NCI-H1105 treated with DMSO at 0.1 percent for 48 hours (cell line): Measurements from ENCODE around the gene TNS3.

ENCODE experiments used
- DNase-seq: peaks from one replicate; lab custom pipeline; 2025; lab: John Stamatoyannopoulos, UW

TNS3 gene

GRCh38 chr7:47329320-47329926 is 252.5 kb downstream of the TNS3 start:
- DNase-seq: no peak

GRCh38 chr7:47328392-47329319 is 253.3 kb downstream of the TNS3 start:
- no peak for DNase-seq

DNA sequence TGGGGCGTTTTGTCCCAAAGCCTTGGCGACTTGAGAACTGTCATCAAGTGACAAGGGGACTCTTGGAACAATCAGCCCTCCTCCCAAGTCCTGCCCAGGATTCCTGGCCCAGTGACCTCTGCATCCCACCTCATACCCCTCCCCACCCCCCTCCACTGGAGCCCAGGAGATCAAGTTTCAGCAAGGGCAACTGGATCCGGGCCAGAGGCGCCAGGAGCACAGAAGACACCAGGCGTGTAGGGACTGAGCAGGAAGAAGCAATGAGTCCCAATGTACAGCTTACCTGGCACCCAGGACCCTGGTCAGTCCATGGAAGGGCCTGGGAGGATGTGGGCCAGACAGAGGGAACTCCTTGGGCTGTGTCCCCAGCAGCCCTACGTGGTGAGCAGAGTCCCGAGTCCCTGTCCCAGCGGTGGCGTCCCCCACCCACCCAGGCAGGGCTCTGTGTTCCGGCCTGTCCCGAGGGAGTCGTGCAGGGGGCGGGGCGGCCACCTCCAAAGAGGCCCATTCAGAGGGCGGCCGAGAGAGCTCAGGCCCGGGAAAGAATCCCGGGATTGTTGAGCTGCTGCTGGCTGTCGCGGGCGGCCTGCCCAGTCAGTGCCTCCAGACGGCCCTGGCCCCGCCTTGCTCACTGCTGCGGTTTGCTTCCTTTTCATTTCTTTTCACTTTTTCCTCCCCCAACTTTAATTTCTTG is 254.1 kb downstream of the TNS3 start:
- no peak for DNase-seq

DNA sequence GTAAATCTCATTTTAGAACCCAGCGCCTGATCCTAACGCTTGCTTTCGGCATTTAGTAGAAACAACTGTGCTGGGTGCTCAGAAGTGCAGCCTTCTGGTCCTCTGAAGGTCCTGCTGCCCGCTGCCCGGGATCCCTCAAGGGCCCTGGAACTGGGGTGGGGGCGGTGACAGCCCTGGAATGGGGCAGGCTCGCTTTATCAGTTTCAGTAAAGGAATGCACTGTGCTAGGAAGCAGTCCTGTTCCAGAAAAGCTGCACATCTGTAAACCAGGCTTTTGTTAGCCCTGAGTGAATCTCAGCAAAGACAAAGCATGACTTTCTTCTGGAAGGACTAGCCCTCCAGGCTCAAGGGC is 254.6 kb downstream of the TNS3 start:
- no peak for DNase-seq

- no peak for DNase-seq
These were observed 255.1 kb downstream of the TNS3 start for GRCh38 chr7:47326808-47327207.

DNA sequence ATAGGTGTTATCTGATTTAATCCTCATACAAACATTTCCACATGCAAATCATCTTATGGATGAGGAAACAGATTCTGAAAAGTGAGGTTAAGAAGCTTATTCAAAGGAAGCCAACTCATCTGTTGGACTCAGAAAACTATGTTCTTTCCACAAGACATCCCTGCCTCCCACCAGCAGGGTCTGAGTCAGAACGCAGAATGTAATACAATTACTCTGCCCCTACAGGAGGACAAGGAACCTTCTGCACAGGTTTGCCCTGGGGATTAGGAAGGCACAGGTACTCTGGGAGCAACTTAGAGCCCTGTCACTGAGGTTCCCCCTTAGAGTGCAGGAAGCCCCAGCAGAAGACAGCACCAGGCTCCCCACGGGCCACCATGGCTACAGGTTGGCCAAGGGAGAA is 255.7 kb downstream of the TNS3 start:
- no peak for DNase-seq

DNA sequence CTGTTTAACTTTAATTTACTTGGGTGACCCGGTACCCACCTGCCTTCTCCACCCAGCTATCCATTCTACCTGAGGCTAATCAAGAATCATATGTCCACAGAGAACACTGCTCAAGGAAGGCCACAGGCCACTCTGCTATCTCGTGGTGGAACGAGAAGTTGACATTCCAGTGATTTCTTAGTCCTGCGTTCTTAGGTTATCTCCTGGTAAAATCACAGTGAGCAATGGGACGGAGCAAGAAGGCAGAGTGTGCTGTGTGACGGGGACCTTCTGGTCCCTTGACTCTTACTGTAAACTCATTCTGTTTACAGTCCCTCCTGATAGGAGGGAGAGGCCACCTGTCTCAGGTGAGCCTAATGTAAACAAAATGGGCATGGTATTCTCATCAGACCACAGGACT is 256.6 kb downstream of the TNS3 start:
- DNase-seq: no peak

- no peak for DNase-seq
These were observed 258.0 kb downstream of the TNS3 start for GRCh38 chr7:47323904-47324303.

- DNase-seq: no peak
These were observed 259.2 kb downstream of the TNS3 start for GRCh38 chr7:47322731-47323130.

GRCh38 chr7:47320296-47320695 is 261.6 kb downstream of the TNS3 start:
- no peak for DNase-seq

DNA sequence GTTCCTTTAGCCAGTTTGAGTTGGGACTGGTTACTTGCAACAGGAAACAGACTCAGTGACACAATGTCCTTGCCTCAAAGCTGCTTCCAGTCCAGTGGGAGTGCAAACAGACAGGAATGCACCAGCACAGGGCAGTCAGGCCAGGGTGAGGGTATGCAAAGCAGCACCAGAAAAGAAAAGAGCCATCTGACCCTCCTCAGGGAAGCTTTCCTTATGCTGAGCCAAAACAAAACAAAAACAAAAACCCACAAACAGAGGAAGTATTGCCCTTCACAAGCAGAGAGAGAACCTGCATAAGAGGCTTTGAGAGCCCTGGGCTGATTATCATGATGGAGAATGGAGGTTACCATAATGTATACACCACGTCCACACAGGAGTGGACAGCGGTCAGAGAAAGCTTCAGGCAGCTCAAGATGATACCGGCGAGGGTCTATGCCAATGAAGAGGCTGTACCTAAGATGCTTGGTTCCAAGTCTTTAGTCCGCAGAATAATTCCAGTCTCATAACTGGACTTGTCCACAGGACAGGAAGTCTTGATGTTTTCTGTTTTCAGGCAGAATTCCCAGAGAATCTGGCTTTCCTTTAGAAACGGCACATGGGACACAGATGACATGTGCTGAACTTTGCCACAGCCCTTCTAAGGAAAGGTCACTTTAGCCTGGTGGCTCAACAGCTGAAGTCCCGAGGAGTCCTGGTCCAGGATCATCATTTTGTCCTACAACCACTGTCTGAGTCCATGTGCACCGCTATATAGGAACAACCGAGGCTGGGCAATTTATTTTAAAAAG is 263.3 kb downstream of the TNS3 start:
- no peak for DNase-seq

GRCh38 chr7:47317487-47317886 is 264.4 kb downstream of the TNS3 start:
- DNase-seq: no peak

DNA sequence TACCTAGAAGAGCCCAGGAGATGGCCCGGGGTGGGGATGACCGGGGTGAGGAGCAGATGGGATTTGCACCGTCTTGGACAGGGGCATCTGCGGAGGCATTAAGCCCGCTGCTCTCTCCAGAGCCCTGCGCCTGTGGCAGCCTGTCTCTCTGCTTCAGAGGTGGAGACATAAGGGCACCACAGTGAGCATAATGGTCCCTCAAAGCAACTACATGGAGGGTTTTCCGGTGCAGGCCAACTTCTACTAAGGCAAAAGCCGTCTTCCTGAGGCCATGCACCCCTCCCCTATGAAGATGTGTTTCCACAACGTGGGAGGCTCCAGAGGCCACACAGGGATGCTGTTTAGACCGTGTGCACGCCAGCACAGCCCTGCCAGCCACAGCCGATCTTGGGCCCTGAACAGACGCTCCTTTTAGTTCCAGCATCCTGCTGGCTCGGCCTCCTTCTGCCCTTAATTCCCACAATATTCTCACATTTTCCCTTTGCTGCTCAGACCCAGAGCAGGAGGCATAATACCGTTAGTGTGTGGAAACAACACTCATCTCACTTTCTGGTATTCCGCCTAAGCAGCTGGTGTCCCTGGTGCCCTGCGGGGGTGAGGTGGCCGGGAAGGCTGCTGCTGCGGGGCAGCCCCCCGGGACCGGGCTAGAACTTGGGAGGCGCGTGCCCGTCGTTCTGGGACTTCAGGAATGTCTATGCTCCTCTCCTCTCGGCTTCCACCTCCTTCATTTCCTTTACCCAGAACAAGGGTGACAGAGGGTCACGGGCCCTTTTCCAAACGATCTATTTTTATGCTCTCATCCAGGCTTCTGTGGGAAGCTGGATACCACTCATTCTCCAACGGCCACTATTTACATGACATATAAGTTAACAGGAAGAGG is 266.9 kb downstream of the TNS3 start:
- DNase-seq: no peak

- no peak for DNase-seq
These were observed 267.7 kb downstream of the TNS3 start for GRCh38 chr7:47314248-47314647.

DNA sequence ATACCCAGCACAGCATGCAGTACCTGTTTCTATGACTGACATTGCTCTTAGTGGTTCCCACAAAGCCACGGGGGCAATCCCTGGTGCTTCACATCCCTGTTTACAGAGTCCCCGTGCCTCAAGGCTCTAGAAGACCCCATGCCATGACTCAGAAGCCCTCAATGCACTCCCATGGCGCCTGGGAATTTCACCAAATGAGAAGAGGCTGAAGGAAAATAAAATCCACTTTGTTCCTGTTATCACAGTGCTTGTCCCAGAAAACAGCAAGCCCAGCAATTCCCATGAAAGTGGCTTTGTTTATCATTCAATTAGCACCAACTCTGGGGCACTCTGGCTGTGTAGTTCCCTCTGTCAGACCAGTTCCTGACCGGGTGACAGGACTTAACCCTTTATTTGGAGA is 268.3 kb downstream of the TNS3 start:
- DNase-seq: no peak

DNA sequence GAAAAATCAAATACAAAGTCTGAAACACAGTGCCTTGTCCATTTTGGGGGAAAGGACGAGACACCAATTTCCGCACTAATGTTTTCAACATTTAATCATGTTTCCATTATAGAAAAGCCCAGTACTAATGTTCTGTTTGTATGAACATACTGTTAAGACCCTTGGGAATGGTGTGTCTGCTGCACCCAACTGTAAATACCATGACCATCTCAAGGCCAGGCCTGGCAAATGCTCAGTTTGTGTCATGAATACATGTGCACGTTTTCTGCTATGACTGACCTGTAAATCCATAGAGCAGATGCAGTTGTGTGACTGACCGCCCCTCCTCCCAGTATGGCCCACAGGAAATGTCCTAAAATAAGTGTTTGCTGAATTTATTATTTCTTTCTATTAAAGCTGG is 270.0 kb downstream of the TNS3 start:
- no peak for DNase-seq

- DNase-seq: no peak
These were observed 271.9 kb downstream of the TNS3 start for GRCh38 chr7:47310020-47310419.

DNA sequence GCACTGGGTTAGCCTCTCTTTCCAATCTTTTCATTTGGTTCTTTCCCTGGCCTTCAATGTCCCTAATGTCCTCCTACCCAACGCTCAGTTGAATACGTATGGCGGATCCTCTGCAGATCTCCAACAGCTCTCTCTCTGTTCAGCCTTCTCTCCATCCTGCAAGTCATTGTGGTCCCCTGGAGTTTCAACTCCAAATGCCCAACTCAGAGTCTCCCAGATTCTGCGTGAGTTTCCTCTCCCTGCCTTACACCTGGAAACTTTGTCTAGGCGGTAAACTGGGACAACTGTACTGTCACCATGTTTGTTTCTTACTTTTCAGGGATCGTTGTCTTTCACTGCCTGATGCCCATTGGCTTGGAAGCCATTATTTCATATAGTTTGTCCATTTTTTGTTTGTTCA is 273.1 kb downstream of the TNS3 start:
- DNase-seq: no peak

- DNase-seq: no peak
These were observed 274.6 kb downstream of the TNS3 start for GRCh38 chr7:47307311-47307710.

DNA sequence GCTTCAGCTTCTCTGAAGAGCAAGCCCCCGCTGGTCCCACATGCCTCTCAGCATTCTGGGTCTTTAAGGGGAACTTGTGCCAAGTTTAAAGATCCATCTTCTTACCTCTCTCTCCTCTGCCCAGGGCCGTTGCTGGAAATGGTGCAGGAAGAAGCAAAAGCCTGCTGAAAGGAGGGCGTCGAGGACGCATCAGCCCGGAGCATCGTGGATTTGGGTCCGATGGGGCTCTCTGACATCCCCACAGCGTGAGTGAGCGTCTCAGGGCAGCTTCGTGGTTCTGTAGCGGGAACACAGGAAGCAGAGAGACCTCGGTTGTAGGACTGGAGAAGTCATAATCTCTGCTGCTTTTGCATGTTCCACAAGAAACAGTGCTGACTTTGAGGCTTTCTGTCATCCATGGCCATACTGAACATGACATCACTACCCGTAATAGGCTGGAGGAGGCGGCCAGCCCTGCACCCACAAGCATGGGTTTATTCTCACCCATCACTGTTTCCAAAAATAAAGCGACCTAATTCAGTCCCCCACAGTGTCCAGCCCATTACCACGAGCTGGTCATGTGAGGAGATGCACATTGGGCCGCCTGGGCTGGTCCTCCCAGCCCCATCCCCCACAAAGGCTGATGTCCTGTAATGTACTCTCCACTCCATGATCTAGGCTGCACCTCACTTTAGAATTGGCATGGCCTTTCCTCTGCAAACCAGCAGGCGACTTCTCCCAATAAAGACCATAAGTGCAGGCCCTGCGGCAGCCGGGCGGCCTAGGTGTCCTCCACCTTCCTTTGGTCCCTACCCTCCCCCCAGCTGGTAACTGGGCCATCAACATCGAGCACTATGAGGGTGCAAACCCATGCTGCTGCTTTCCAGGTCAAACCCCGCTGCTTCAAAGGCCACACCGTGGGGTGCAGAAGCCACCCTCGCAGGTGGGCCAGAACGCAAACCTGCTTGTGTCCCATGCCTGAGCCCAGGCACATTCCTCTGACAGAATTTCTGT is 276.9 kb downstream of the TNS3 start:
- DNase-seq: no peak
